ENCODE results near the gene PPFIBP2. TPM values are rescaled to one million over a fixed set of nuclear protein-coding genes. Genes with fewer than 3 reads are reported as not detected.

Gene PPFIBP2
- total and polyA plus RNA-seq, 2 of the 13 experiments (the other 11 are each of a cell fraction or from before 2014, with no cell fraction given): 15.0 to 52.5 TPM

- in situ Hi-C loops (cut with HindIII; ENCODE audit: extremely low pct_ligation_motif_present, low pct_unique_long_range_greater_than_20kb) (no loop called here), intact Hi-C loops (cut with micrococcal nuclease; ENCODE audit: unreplicated experiment) (no loop called here)
- ChIA-PET POLR2A (interaction anchor here (1.1 kb wide), 1 partner anchor 51 kb away, joined by 3 read pairs; no protein-coding TSS in a partner anchor), CTCF (ENCODE audit: low intra/inter-chr PET ratio, low total read pairs) (no interaction called here)
- ATAC-seq (no peak), FAIRE-seq (no peak), DNase-seq (ENCODE audit: low spot score) (no peak)
- Histone ChIP-seq H3K4me2 (ENCODE audit: low read depth, low read length) (no peak overlapping the region), H3K9me3 (ENCODE audit: low read length) (no peaks in the 10 kb centered on the region), H3K4me1 (ENCODE audit: insufficient read depth, low read length) (peaks cover 5% of the 10 kb centered on the region; the same call in 1 of the 2 replicates), H3K79me2 (ENCODE audit: insufficient read depth, low read length) (no peaks in the 10 kb centered on the region), H3K4me3 (replicated peaks in 1 of 3; ENCODE audit: insufficient read depth in 1 of 3, low read depth in 2 of 3, low read length in 3 of 3) (no peak overlapping the region), H3K27me3 (ENCODE audit: control insufficient read depth in 1 of 2, insufficient read depth in 2 of 2, low read length in 2 of 2) (no peaks in the 10 kb centered on the region), H2AFZ (ENCODE audit: low read length) (no peak overlapping the region), H4K20me1 (ENCODE audit: insufficient read depth, low read length) (no peaks in the 10 kb centered on the region), H3K9ac (ENCODE audit: insufficient read depth, low read depth, low read length) (no peak overlapping the region), H3K27ac (ENCODE audit: extremely low read length, insufficient read depth, low read length) (no peak overlapping the region), H3K36me3 (replicated peaks in 1 of 2; ENCODE audit: control insufficient read depth in 1 of 2, insufficient read depth in 2 of 2, low read length in 2 of 2) (peaks cover 29 to 67% of the 10 kb centered on the region in 2 experiments)
- BruUV-seq (replicated peaks): no TSS peak
- 100% methylated on average over 2 of the region's 2 CpGs for WGBS (ENCODE audit: low lambda C conversion rate)
- TF ChIP-seq BORCS8-MEF2B (CRISPR knock-in tag; IDR thresholded peaks at IDR 0.05) (no peak), BCLAF1 (IDR thresholded peaks at IDR 0.05) (no peak), SRF (IDR thresholded peaks at IDR 0.05; ENCODE audit: low read depth, low read length) (no peak), HES4 (CRISPR knock-in tag; IDR thresholded peaks at IDR 0.05; ENCODE audit: borderline replicate concordance) (no peak), EP300 (IDR thresholded peaks at IDR 0.05; ENCODE audit: low read depth in 2 of 2, low read length in 2 of 2) (no peak), EP300 (CRISPR knock-in tag; IDR thresholded peaks at IDR 0.05; ENCODE audit: borderline replicate concordance) (no peak), ZFYVE20 (CRISPR knock-in tag; IDR thresholded peaks at IDR 0.05; ENCODE audit: borderline replicate concordance, low read depth) (no peak), ATF1 (CRISPR knock-in tag; IDR thresholded peaks at IDR 0.05) (no peak), FOXO1 (CRISPR knock-in tag; IDR thresholded peaks at IDR 0.05) (no peak), LRRFIP1 (CRISPR knock-in tag; conservative IDR thresholded peaks at IDR 0.05) (no peak), PHF21A (CRISPR knock-in tag; IDR thresholded peaks at IDR 0.05) (no peak), ZNF549 (CRISPR knock-in tag; IDR thresholded peaks at IDR 0.05) (no peak), ZFP90 (CRISPR knock-in tag; IDR thresholded peaks at IDR 0.05; ENCODE audit: borderline replicate concordance) (no peak), RELA (CRISPR knock-in tag; IDR thresholded peaks at IDR 0.05) (no peak), SALL2 (CRISPR knock-in tag; IDR thresholded peaks at IDR 0.05) (no peak), KLF12 (CRISPR knock-in tag; IDR thresholded peaks at IDR 0.05; ENCODE audit: borderline replicate concordance) (no peak), TBX3 (IDR thresholded peaks at IDR 0.05; ENCODE audit: borderline replicate concordance) (no peak), ZNF512B (CRISPR knock-in tag; IDR thresholded peaks at IDR 0.05; ENCODE audit: borderline replicate concordance) (no peak), U2AF1 (optimal IDR thresholded peaks at IDR 0.05; ENCODE audit: low read depth, low read length) (no peak)
Observed at GRCh38 chr11:7622721-7623120, 108.9 kb downstream of the PPFIBP2 start.
